Hypothalamus (tissue), 51 donors: ENCODE data around the gene GRIN3B.

Experiments used
- DNase-seq, 51 donors: peaks; one replicate each; lab custom pipeline; 2025; lab: John Stamatoyannopoulos, UW

Gene GRIN3B

GRCh38 chr19:1004204-1004802, 4.1 kb downstream of the GRIN3B start:
- DNase-seq, result no peak

GRCh38 chr19:1004803-1005664, 4.8 kb downstream of the GRIN3B start:
- no peak for DNase-seq

- DNase-seq, result no peak
Observed at GRCh38 chr19:1006711-1007398, 6.6 kb downstream of the GRIN3B start.

GRCh38 chr19:1007399-1008251, 7.4 kb downstream of the GRIN3B start:
- no peak for DNase-seq

GRCh38 chr19:1008268-1009040, 8.2 kb downstream of the GRIN3B start:
- DNase-seq, result no peak

GRCh38 chr19:1009041-1009980, 9.1 kb downstream of the GRIN3B start:
- DNase-seq, result no peak

- DNase-seq, result no peak
Observed at GRCh38 chr19:1009981-1010538, 9.8 kb downstream of the GRIN3B start.

- DNase-seq, result no peak
Observed at GRCh38 chr19:1010586-1011510, 10.6 kb downstream of the GRIN3B start.

- no peak for DNase-seq
Observed at GRCh38 chr19:1011831-1012333, 11.7 kb downstream of the GRIN3B start.

- DNase-seq, result no peak
Observed at GRCh38 chr19:1012334-1012733, 12.1 kb downstream of the GRIN3B start.

- no peak for DNase-seq
Observed at GRCh38 chr19:1013218-1013617, 13.0 kb downstream of the GRIN3B start.

- DNase-seq, result no peak
Observed at GRCh38 chr19:1014161-1015060, 14.2 kb downstream of the GRIN3B start.

- DNase-seq, result no peak
Observed at GRCh38 chr19:1015061-1015781, 15.0 kb downstream of the GRIN3B start.

- no peak for DNase-seq
Observed at GRCh38 chr19:1015782-1016646, 15.8 kb downstream of the GRIN3B start.
